ENCODE results near the gene NLRP11. TPM values are rescaled to one million over a fixed set of nuclear protein-coding genes. Genes with fewer than 3 reads are reported as not detected.

NLRP11 gene
- total RNA-seq (2014; rRNA removed; shearing (Covaris generic)), result not detected in 2 replicates

DNA sequence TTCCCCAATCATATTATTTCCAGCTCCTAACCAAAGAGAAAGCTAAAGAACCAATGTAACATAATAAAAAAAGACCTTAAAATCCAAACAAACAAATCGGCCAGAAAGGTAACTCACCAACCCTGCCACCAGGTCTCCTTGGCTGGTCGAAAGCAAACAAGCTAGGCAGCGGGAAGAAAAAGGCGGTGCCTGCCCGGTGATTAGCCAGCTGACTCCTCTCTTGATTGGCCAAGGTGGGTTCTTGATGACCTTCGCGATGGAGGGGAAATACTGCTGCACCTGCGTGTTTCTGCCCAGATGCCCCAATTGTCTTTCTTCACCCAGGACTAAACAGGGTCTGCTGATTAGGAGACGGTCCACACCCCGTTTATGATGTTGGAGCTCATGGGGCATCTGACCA lies at the start of gene NLRP11:
Gene NLRP11, minus strand, starts transcription at position 154 of the 400 bp plus-strand sequence. CDS start 13,825 bp downstream, outside the sequence.
- H3K9me3 ChIP-seq (replicated peaks), result no peaks in the 10 kb centered on the region
- no peaks in the 10 kb centered on the region for H3K4me1 ChIP-seq (replicated peaks)
- DNase-seq (ENCODE audit: low read depth in 1 of 2, low spot score in 2 of 2), result no peak
- no peak within 1 kb of the TSS for H3K27ac ChIP-seq
- H3K27me3 ChIP-seq (replicated peaks), result no peaks in the 10 kb centered on the region
- no peak within 1 kb of the TSS for H3K4me3 ChIP-seq
- H3K36me3 ChIP-seq, result no peaks in the 10 kb centered on the region

DNA sequence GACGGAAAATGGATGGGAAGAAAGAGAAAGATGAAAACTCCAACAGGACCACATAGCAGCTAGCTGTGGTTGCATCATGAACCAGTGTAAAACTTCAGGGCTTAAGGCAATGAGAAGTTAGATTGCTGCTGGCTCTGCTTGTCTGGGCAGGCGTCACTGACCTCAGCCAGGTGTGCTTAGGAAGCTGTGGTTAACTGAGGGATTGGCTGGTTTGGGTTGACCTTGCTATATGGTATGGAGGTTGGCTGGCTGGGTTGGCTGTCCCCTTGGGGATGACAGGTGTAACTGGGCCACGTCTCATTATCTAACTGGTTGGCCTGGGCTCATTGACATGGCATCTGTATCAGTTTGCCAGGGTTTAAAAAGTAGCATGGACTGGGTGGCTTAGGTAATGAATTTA lies 45.4 kb upstream of the NLRP11 start:
- H3K36me3 ChIP-seq, result no peaks in the 10 kb centered on the region
- H3K9me3 ChIP-seq (replicated peaks), result 0 out of 2 replicates have a peak, but pooled peaks cover 3% of the 10 kb centered on the region
- no peak overlapping the region for H3K4me3 ChIP-seq
- no peak overlapping the region for H3K27ac ChIP-seq
- DNase-seq (ENCODE audit: low read depth in 1 of 2, low spot score in 2 of 2), result peak in 1 of 2 experiments; percentile 24
- no peaks in the 10 kb centered on the region for H3K27me3 ChIP-seq (replicated peaks)
- H3K4me1 ChIP-seq (replicated peaks), result no peaks in the 10 kb centered on the region

DNA sequence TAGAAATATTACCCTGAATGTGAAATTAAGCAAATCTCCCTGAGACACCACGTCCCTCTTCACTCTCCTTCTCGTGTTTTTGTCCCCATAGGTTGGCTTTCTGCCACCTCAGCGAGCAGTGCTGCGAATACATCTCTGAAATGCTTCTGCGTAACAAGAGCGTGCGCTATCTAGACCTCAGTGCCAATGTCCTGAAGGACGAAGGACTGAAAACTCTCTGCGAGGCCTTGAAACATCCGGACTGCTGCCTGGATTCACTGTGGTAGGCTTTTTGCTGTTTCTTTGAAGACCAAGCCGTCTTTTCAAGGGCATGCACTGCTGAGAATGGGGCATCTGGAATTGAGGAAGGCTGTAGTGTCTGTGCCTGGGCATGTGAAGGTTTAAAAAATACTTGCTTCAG lies 38.9 kb upstream of the NLRP11 start:
- H3K4me3 ChIP-seq, result no peak overlapping the region
- H3K27ac ChIP-seq, result no peak overlapping the region
- H3K9me3 ChIP-seq (replicated peaks), result no peaks in the 10 kb centered on the region; the same call in 1 of the 2 replicates
- no peaks in the 10 kb centered on the region for H3K27me3 ChIP-seq (replicated peaks)
- no peak for DNase-seq (ENCODE audit: low read depth in 1 of 2, low spot score in 2 of 2)
- H3K4me1 ChIP-seq (replicated peaks), result no peaks in the 10 kb centered on the region
- H3K36me3 ChIP-seq, result no peaks in the 10 kb centered on the region

GRCh38 chr19:55867101-55867500 lies 35.3 kb upstream of the NLRP11 start:
- H3K4me3 ChIP-seq, result no peak overlapping the region
- H3K27me3 ChIP-seq (replicated peaks), result no peaks in the 10 kb centered on the region
- no peak overlapping the region for H3K27ac ChIP-seq
- no peaks in the 10 kb centered on the region for H3K36me3 ChIP-seq
- DNase-seq (ENCODE audit: low read depth in 1 of 2, low spot score in 2 of 2), result no peak
- peaks cover 6% of the 10 kb centered on the region; the same call in 1 of the 2 replicates for H3K9me3 ChIP-seq (replicated peaks)
- no peaks in the 10 kb centered on the region for H3K4me1 ChIP-seq (replicated peaks)

DNA sequence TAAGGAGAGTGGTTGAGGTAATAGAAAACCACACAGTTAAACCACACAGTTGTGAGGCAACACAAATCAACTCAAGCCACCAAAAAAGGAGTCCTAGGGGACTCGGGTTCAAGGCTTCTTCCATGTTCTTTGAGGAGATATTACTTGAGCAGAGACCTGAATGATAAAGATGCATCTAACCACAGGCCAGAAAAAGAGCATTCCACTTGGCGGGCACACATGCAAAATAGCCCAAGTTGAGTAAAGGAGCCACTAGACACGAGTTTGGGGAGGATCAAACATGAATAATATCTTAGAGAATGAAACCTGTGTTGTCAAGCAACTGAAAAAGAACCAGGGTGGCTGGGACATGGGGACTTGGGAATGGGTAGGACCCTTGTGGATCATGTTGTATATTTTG lies 34.7 kb upstream of the NLRP11 start:
- no peak for DNase-seq (ENCODE audit: low read depth in 1 of 2, low spot score in 2 of 2)
- Histone ChIP-seq H3K4me3 (no peak overlapping the region), H3K36me3 (no peaks in the 10 kb centered on the region), H3K27ac (no peak overlapping the region), H3K4me1 (replicated peaks) (no peaks in the 10 kb centered on the region), H3K9me3 (replicated peaks) (peaks cover 6% of the 10 kb centered on the region; the same call in 1 of the 2 replicates), H3K27me3 (replicated peaks) (no peaks in the 10 kb centered on the region)

- H3K36me3 ChIP-seq, result no peaks in the 10 kb centered on the region
- no peak overlapping the region for H3K27ac ChIP-seq
- H3K4me1 ChIP-seq (replicated peaks), result no peaks in the 10 kb centered on the region
- peaks cover 15% of the 10 kb centered on the region for H3K9me3 ChIP-seq (replicated peaks)
- no peak overlapping the region for H3K4me3 ChIP-seq
- DNase-seq (ENCODE audit: low read depth in 1 of 2, low spot score in 2 of 2), result no peak
- no peaks in the 10 kb centered on the region for H3K27me3 ChIP-seq (replicated peaks)
Measured at GRCh38 chr19:55858969-55859368, 27.2 kb upstream of the NLRP11 start.

GRCh38 chr19:55858401-55858800 lies 26.6 kb upstream of the NLRP11 start:
- H3K4me3 ChIP-seq, result no peak overlapping the region

DNA sequence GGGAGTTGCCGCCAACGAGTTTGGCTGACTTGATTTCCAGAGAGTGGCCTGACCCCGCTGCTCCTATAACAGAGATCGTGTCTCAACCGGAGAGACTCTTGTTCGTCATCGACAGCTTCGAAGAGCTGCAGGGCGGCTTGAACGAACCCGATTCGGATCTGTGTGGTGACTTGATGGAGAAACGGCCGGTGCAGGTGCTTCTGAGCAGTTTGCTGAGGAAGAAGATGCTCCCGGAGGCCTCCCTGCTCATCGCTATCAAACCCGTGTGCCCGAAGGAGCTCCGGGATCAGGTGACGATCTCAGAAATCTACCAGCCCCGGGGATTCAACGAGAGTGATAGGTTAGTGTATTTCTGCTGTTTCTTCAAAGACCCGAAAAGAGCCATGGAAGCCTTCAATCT lies 26.2 kb upstream of the NLRP11 start:
- Histone ChIP-seq H3K36me3 (no peaks in the 10 kb centered on the region), H3K27ac (no peak overlapping the region), H3K27me3 (replicated peaks) (no peaks in the 10 kb centered on the region), H3K4me3 (no peak overlapping the region), H3K9me3 (replicated peaks) (peaks cover 14% of the 10 kb centered on the region), H3K4me1 (replicated peaks) (no peaks in the 10 kb centered on the region)
- no peak for DNase-seq (ENCODE audit: low read depth in 1 of 2, low spot score in 2 of 2)

More at GRCh38 chr19:55858401-55858800, 26.6 kb upstream of the NLRP11 start:
- H3K4me1 ChIP-seq (replicated peaks), result no peaks in the 10 kb centered on the region
- no peaks in the 10 kb centered on the region for H3K27me3 ChIP-seq (replicated peaks)
- DNase-seq (ENCODE audit: low read depth in 1 of 2, low spot score in 2 of 2), result no peak
- no peaks in the 10 kb centered on the region for H3K36me3 ChIP-seq
- H3K27ac ChIP-seq, result no peak overlapping the region
- H3K9me3 ChIP-seq (replicated peaks), result peaks cover 12% of the 10 kb centered on the region

DNA sequence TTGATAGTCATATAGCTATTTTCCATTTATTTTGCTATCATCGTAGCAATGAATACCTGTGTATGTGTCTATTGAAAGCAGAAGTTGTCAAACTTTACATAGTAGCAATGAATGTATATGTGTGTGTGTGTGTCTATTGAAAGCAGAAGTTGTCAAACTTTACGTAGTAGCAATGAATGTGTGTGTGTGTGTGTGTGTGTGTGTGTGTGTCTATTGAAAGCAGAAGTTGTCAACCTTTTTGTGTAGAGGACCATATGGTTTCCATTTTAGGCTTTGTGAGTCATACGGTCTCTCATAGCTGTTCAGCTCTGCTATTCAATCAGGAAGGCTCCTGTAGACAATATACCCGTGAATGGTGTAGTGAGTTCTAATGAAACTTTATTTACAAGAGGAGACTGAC lies 25.4 kb upstream of the NLRP11 start:
- no peak overlapping the region for H3K4me3 ChIP-seq
- H3K27ac ChIP-seq, result no peak overlapping the region
- DNase-seq (ENCODE audit: low read depth in 1 of 2, low spot score in 2 of 2), result no peak
- no peaks in the 10 kb centered on the region for H3K36me3 ChIP-seq
- no peaks in the 10 kb centered on the region for H3K27me3 ChIP-seq (replicated peaks)
- H3K9me3 ChIP-seq (replicated peaks), result peaks cover 18% of the 10 kb centered on the region
- no peaks in the 10 kb centered on the region for H3K4me1 ChIP-seq (replicated peaks)

DNA sequence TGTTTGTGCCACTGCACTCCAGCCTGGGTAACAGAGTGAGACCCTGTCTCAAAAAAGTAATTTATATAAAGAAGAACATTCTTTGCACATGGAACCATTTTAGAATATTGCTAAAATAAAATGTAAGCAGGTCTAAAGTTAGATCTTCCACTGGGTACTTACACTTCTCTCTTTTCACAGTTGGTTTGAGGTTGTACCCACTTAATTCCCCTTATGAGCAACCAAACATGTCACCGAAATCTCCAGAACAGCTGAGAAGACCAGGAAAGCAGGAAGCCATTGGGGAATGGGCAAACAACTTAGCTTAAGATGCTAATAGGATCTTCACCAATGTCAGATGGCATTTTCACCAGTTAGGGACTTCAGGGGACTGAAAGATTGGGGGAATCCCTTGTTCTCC lies 23.4 kb upstream of the NLRP11 start:
- Histone ChIP-seq H3K27ac (no peak overlapping the region), H3K27me3 (replicated peaks) (no peaks in the 10 kb centered on the region), H3K4me1 (replicated peaks) (no peaks in the 10 kb centered on the region), H3K36me3 (no peaks in the 10 kb centered on the region), H3K4me3 (no peak overlapping the region), H3K9me3 (replicated peaks) (peaks cover 15% of the 10 kb centered on the region)
- DNase-seq (ENCODE audit: low read depth in 1 of 2, low spot score in 2 of 2), result no peak

DNA sequence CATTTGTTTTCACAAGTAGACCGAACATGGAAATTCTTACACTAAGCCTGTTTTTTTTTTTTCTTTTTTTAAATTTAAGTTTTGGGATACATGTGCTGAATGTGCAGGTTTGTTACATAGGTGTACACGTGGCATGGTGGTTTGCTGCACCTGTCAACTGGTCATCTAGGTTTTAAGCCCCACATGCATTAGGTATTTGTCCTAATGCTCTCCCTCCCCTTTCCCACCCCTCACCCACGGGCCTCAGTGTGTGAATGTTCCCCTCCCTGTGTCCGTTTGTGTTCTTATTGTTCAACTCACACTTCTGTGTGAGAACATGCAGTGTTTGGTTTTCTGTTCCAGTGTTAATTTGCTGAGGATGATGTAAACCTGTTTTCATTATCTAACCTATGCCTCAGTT lies 7.1 kb upstream of the NLRP11 start:
- no peak for DNase-seq (ENCODE audit: low read depth in 1 of 2, low spot score in 2 of 2)
- no peaks in the 10 kb centered on the region for H3K36me3 ChIP-seq
- H3K27me3 ChIP-seq (replicated peaks), result no peaks in the 10 kb centered on the region
- H3K9me3 ChIP-seq (replicated peaks), result no peaks in the 10 kb centered on the region
- H3K4me1 ChIP-seq (replicated peaks), result no peaks in the 10 kb centered on the region
- H3K27ac ChIP-seq, result no peak overlapping the region
- H3K4me3 ChIP-seq, result no peak overlapping the region

- Histone ChIP-seq H3K27ac (no peak overlapping the region), H3K9me3 (replicated peaks) (no peaks in the 10 kb centered on the region), H3K4me1 (replicated peaks) (no peaks in the 10 kb centered on the region), H3K36me3 (no peaks in the 10 kb centered on the region), H3K27me3 (replicated peaks) (no peaks in the 10 kb centered on the region), H3K4me3 (no peak overlapping the region)
- DNase-seq (ENCODE audit: low read depth in 1 of 2, low spot score in 2 of 2), result no peak
Measured at GRCh38 chr19:55838251-55838650, 6.5 kb upstream of the NLRP11 start.

- no peak for DNase-seq (ENCODE audit: low read depth in 1 of 2, low spot score in 2 of 2)
- Histone ChIP-seq H3K4me1 (replicated peaks) (no peaks in the 10 kb centered on the region), H3K27me3 (replicated peaks) (no peaks in the 10 kb centered on the region), H3K36me3 (no peaks in the 10 kb centered on the region), H3K27ac (no peak within 1 kb of the TSS), H3K9me3 (replicated peaks) (no peaks in the 10 kb centered on the region), H3K4me3 (no peak within 1 kb of the TSS)
Measured at GRCh38 chr19:55836340-55836739, 4.5 kb upstream of the NLRP11 start, which contains the start of gene NLRP4. TSS of gene NLRP4 (plus strand) at chr19:55836540. CDS start at chr19:55852081, 15,541 bp downstream.

DNA sequence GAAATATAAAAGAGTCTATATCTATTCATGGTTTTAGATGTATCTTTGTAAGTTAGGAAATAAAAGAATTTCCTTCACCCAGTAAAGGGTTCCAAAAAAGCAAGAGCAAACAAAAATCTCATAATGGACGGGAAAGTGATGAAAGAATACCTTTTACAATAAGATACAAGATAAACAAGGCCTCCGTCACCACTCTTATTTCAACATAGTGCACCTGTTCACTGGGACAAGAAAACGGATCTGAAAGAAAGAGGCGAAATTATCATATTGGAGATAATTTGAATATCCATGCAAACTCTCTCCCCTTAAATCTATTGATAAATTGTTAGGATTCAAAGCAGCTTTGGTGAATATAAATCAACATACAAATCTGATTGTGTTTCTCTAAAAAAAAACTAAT lies 877 bp upstream of the NLRP11 start:
- Histone ChIP-seq H3K4me1 (replicated peaks) (no peaks in the 10 kb centered on the region), H3K4me3 (no peak overlapping the region), H3K36me3 (no peaks in the 10 kb centered on the region), H3K27me3 (replicated peaks) (no peaks in the 10 kb centered on the region), H3K9me3 (replicated peaks) (no peaks in the 10 kb centered on the region), H3K27ac (no peak overlapping the region)
- DNase-seq (ENCODE audit: low read depth in 1 of 2, low spot score in 2 of 2), result no peak

- H3K27ac ChIP-seq, result no peak overlapping the region
- no peaks in the 10 kb centered on the region for H3K4me1 ChIP-seq (replicated peaks)
- DNase-seq (ENCODE audit: low read depth in 1 of 2, low spot score in 2 of 2), result no peak
- H3K36me3 ChIP-seq, result no peaks in the 10 kb centered on the region
- H3K27me3 ChIP-seq (replicated peaks), result no peaks in the 10 kb centered on the region
- H3K9me3 ChIP-seq (replicated peaks), result no peaks in the 10 kb centered on the region
- no peak overlapping the region for H3K4me3 ChIP-seq
Measured at GRCh38 chr19:55830656-55831055, 1.1 kb downstream of the NLRP11 start.

Measured in SJSA1 (cell line).